GM19099 (cell line): Measurements from ENCODE around the gene EPHA3.

ENCODE experiments used
- POLR2A ChIP-seq: IDR thresholded peaks from 3 replicates; pipeline ENCODE4 v1.6.1; 2011; ENCODE audit warnings: low read depth; ENCODE audit not compliant: insufficient read length; ENCODE audit errors: extremely low read depth

The EPHA3 gene

DNA sequence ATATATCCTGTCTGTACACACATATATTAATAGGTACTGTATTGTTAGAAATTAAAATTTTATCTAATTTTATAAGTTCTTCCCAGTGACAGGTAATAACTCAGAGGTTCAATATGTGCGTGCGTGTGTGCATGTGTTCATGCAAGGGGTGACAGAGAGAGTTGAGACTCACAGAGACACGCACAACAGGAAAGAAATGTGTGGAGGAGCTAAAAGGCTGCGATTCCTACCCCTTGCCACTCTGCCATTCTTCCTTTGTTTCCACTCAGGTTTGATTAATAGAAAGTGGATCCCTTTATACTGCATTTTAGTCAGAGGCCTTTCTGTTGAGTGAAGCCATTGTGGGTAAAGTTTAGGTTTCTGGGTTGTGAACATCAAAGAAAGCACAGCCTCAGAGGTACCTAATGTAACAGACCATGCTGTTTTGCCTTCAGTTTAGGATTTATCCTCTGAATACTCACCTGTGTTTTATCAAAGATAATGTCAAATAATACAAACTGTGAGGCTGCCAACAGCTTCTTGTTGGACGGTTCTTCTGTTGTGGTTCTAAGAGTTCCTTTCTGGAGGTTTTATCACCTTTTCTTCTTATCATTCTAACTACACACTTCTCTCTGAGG lies 182.3 kb downstream of the EPHA3 start:
- TF ChIP-seq POLR2A: no peak

DNA sequence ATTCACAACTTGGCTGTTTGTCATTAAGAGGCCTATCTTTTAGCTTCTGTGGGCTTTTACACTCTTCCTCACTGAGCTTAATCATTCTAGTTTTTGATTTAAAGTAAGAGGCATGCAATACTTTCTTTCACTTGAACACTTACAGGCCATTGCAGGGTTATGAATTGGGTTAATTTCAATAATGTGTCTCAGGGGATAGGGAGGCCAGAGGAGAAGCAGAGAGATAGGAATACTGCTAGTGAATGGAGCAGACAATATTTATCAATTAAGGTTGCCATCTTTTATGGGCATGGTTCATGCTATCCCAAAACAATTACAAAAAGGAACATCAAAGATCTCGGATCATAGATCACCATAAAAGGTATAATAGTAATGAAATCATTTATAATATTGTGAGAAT lies 189.8 kb downstream of the EPHA3 start:
- TF ChIP-seq POLR2A: no peak

DNA sequence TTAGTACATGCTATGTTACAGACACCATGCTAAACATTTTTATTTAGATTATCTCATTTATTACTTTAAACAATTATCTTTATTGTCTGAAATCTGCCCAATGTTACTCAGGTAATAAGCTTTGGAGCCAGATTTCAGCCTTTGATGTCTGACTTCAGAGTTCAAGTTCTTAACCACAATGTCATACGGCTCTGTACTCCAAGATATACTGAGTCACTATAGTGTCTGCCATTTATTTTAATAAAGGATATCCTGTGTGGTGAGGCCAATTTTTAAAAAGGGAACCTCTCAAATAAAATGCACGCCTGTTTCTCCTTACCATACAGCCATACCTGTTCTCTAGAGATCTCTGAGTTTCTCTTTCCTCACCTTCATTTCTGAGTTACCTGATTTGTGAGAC lies 193.1 kb downstream of the EPHA3 start:
- no peak for TF ChIP-seq POLR2A

DNA sequence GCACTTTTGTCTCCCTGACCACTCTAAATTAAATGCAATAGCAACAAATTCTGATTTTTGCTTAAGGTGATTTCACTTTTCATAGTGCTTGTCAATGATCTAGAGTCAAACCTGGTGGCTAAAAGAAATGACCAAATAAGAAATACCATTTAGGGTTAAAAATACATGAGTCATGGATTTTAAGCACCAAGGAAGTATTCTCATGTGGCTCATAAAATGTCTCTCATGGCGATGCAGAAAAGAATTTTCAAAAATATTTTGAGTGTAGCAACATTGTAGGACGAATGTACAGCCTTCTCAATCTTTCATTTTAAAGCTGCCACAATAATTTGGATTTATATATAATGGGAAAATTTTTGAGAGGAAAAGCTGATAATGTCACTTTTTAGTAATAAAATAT lies 193.6 kb downstream of the EPHA3 start:
- no peak for TF ChIP-seq POLR2A

DNA sequence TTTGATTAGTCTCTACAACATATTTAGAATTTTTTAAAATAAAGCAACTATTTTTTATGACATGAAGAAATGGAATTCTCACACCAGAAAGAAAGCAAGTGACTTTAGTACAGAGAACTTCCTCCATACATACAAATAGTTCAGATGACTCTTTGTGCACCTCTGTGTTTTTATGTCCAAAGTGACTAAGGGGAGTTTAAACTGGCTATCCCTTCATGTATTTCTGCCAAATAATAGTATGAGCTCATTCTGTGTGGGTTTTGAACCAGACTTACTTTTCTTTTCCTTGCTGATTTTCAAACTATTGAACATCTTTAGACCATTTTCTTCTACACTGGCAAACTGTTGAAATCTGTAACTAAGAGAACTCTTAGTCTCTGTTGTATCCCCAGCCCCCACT lies 196.3 kb downstream of the EPHA3 start:
- TF ChIP-seq POLR2A: no peak

DNA sequence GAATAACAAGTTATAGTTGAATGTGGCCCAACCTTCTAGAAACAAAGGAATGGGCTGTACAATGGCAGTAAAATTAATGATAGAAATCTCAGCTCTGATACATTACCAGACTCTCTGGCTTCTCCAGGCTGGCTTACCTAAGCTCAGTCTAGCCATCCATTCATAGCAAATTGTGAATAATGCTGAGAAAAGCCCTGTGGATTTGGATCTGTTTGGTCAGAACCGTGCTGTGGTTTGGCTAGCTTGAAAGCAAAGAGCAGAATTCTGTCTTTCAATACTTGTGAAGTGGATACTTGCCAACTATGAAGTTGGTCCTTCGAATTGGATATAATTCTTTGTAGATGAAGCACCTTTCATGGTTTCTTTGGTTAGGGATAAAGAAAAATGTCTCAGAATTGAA lies 199.1 kb downstream of the EPHA3 start:
- TF ChIP-seq POLR2A: no peak

DNA sequence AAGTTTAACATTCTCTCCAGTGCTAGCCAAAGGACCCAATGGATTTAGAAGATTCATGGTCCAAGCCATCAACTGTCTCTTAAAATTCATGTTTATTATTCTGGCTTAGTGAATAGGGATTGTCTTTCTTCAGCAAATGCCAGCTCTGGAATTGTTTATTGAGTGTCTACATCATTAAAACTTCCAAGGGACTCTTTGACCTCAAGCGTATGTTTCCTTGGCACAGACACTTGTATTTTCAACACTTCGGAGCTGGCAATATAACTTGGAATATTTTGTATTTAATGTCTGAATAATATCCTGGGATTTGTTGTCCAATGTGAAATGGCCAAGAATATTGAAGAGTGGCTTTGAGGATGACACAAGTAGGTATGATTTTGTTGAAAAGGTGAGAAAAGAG lies 204.2 kb downstream of the EPHA3 start:
- no peak for TF ChIP-seq POLR2A

DNA sequence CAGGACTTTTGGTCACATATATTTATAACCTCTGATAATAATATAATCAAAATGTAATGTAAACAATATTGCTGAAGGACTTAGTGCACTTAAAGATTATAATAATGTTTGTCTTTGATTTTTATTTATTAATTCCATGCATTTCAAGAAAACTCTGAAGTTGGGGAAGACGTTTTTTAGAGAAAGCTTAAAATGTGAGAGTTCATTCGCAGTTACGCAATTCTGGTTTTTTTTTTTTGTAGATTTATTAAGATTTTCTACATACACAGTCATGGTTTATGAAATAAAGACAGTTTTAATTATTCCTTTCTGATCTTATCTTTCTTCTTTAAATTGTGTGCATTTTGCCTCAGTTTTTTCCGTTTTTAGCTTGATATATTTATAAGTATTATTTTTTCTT lies 204.7 kb downstream of the EPHA3 start:
- TF ChIP-seq POLR2A: no peak

DNA sequence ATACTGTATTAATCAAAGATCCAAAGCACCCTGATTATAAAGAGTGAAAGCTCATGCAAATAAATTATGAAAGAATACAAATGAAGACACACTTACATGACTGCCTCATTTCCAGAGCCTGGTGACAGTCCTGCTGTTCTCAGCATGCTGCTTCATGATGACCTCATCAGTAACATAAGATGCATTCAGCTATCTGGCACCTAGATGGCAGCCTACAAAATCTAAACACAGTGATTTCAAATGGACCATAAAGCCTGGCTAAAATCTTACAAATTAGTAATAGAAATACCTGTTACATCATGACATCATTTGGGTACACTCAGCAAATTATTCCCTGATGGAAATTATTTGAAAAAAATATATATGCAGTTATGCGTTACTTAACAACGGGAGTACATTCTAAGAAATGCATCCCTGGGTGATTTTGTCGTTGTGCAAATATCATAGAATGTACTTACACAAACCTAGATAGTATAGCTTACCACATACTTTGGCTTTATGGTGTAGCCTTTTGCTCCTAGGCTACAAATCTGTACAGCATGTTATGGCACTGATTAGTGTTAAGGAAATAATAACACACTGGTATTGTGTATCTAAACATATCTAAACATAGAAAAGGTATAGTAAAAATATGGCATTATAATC lies 207.2 kb downstream of the EPHA3 start:
- TF ChIP-seq POLR2A: no peak

DNA sequence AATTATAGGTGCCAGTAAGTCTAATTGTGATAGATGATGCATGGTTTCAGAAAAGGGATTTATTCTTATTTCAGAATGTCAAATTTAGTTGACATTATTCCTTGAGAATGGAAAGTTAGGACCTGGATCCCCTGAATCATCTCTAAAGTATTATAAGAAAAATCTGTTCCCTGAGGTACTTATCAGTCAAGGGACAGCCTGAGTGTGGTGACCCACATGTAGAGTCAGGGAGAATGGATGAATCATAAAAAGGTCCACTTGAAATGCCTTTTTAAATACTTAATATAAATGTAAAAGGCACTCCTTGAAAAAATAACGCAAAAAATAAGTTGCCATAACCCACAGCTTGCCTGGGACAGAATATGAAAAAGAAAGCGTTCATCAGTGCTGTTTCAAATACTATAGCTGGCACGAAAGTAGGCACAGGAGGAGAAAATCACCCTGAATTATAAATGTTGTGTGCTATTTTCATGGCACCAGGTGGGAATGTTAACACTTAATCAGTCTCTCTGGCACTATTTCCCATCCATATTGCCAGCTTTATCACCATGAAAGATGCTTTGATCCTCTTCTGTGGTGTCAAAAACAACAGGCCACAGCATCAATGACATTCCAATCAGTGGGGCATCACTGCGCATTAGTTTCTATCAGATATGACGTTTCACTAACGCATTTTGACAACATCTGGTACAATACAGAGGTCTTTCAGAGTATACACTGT lies 208.5 kb downstream of the EPHA3 start:
- no peak for TF ChIP-seq POLR2A

DNA sequence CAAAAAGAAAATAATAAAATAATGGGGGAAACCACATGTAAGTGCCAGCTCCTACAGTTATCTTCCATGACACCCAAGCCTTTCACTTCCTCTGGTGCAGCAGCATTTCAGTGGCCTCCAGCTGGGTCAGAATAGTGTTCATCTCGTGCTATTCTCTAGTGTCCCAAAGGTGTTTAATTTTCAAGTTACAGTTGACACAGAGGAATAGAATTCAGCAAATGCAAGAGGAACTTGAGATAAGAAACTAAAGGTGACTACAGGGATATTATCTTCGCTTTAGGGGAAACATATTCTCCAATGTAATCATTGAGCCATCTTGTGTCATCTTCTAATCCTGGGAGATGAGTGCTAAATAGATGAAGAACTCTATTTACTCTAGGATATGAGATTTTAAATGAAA lies 212.8 kb downstream of the EPHA3 start:
- no peak for TF ChIP-seq POLR2A

DNA sequence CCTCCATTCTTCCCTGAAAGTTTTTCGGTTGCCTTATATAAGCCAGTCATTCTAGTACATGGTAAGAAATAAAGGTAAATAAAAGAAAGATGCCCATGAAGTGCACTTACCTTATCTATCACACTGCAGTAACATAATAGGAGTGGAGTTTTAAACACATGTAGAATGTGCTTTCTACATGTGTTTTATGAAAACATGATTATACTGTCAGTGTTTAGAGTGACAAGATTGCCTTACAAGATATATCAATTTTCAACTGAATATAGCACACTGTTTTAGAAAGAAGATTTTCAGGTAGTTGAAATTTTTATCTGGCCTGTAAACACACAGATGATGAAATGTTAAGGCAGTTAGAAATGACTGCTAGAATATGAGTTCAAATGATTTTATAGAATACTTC lies 219.6 kb downstream of the EPHA3 start:
- TF ChIP-seq POLR2A: no peak

DNA sequence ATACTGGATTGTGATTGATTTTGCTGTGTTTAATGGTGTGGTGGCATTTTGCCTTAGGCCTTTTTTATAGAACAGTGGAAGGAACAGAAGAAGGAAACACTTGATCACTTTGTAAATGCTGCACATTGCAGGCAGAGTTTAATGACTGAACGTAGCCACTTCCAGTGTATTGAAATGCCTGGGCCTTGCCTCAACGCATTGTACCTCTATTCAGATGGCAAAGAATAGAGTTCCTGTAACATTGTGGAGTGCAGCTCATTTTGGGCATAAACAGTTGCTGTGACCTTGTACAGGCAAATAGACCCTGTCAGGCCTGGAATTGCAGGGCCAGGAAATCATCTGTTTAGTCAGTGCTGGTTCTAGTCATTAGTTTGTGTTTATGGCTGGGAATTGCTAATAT lies 225.0 kb downstream of the EPHA3 start:
- no peak for TF ChIP-seq POLR2A

DNA sequence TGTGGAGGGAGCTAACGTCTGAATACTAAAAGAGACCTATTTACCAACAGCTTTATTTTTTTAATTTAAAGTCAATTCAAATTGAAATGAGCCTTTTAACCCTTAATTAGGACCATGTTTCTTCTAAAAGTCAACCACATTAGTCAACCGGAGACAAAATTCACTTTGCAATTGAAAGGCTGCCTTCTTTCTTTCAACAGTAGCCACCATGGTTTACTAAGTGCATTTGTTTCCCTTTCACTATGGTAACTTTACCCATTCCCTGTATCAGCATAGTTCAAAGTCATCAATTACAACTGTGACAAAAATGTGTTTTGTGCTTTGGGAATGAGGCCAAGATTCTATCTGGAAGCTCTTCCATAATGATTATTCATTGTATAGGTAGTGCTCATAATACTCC lies 225.4 kb downstream of the EPHA3 start:
- no peak for TF ChIP-seq POLR2A

DNA sequence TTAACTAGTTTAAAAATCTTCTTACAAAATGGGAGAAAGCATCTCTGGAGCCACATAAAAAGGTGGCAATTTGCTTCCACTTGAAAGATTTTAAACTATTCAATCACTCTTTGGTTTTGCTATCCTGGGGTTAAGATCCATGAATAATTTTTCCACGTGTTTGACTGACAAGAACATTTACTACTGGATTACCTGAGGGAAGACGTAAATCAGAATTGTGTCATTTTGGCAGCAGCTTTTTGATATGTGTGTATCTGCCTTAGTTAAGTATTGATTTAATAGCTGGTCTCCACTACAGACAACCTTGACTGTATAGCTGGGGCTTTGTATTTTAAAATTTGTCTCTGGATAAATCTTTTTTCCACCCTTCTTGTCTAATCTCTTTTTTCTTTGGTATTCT lies 228.3 kb downstream of the EPHA3 start:
- TF ChIP-seq POLR2A: no peak

DNA sequence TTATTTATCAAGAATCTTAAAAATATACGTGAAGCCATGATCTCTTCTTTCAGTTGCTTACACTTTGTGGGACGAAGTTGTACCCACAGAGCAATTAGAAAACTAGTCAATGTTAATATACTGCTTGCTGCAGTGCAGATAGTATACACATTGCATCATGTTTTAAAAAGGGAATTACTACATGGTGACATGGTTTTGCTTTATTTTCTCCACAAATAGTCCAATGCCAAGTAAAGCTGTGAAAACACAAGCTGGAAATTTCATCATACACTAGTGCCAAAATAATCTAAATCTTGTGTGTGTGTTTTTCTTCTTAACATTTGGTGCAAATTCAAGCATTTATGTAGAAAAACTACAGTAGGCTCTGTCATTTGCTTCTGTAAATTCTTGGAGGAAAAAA lies 233.0 kb downstream of the EPHA3 start:
- no peak for TF ChIP-seq POLR2A

DNA sequence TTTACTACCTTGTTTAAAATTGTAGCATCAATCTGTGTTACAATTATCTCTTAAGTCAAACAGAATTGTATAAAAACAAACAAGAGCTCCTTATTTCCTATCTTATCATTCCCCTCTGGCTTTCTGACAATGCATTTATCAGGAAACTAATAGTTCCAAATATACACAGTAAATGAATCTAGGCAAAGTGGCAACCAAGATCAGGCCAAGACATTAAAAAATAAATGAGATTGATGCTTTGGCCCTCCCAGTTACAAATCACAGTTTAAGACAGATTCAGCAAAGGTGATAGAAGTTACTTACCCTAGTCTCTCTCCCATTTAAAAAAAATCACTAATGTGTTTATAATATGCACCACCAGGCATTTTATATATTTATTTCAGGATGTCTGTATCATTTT lies 236.7 kb downstream of the EPHA3 start:
- no peak for TF ChIP-seq POLR2A

DNA sequence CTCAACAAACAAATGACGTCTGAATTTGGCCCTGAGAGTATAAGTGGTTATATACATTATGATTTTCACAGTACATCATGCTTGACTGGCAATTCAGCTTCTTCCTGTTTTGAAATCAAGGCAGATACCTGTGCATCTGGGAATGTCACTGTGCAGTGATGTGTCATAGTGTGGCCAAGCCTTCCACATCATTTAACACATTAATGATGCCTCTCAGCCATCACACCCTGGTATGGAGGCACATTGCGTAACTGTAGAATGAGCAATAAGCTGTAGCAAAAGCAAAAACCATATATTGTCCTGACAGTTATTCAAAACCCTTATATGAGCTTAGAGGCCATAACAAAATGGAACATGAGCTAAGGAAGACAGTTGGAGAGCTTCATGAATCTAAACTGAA lies 246.0 kb downstream of the EPHA3 start:
- TF ChIP-seq POLR2A: no peak
